ENCODE data around the gene INPP5D. TPM values are rescaled to one million over a fixed set of nuclear protein-coding genes. Genes with fewer than 3 reads are reported as not detected.

Gene INPP5D
- polyA plus RNA-seq, 1 of the 3 experiments (the other 2 are of a cell fraction), result 1.3 TPM

DNA sequence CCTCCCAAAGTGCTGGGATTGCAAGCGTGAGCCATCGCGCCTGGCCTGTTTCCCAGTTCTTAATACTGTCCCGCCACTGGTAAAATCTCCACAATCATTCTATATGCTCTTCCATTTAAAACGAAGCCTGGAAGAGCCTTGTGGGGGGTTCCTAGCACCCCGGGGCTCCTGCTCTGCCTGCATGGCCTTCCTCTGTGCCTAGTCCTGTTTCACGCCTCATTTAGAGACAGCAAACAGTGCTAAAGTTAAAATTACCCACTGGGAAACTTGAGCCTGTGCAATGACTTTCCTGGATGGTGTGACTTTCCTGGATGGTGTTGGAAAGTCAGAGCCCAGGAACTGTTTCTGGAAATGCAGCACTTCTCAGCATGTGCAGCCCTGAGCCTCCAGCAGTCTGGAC is 55.0 kb downstream of the INPP5D start:
- Histone ChIP-seq H3K4me1 (ENCODE audit: control insufficient read depth in 1 of 2, insufficient read depth in 2 of 2, low read depth in 1 of 2, low read length in 1 of 2) (no peaks in the 10 kb centered on the region), H3K36me3 (replicated peaks in 1 of 2; ENCODE audit: control insufficient read depth in 1 of 2, insufficient read depth in 2 of 2, low read length in 1 of 2) (no peaks in the 10 kb centered on the region), H3K79me2 (ENCODE audit: insufficient read depth) (no peaks in the 10 kb centered on the region), H3K4me2 (no peak overlapping the region), H3K9me2 (no peaks in the 10 kb centered on the region), H2AFZ (ENCODE audit: low read depth) (no peak overlapping the region), H3K9me3 (no peaks in the 10 kb centered on the region), H3K4me3 (ENCODE audit: low read depth in 2 of 2, low read length in 1 of 2) (no peak overlapping the region), H4K20me1 (ENCODE audit: insufficient read depth) (no peaks in the 10 kb centered on the region), H3F3A (replicated peaks; ENCODE audit: insufficient read depth) (no peaks in the 10 kb centered on the region), H3K9ac (no peak overlapping the region), H3K27me3 (ENCODE audit: insufficient read depth) (0 out of 2 replicates have a peak, but pooled peaks cover 4% of the 10 kb centered on the region), H3K27ac (ENCODE audit: low read depth in 2 of 2, low read length in 1 of 2) (no peak overlapping the region)
- TF ChIP-seq TAF1 (IDR thresholded peaks at IDR 0.05; ENCODE audit: borderline replicate concordance, low read depth, low read length), result no peak
- no peak for TF ChIP-seq GATA2 (CRISPR knock-in tag; IDR thresholded peaks at IDR 0.05)
- no peak for TF ChIP-seq SMC3 (IDR thresholded peaks at IDR 0.05; ENCODE audit: low read depth, low read length)
- TF ChIP-seq MEF2A (IDR thresholded peaks at IDR 0.05; ENCODE audit: borderline replicate concordance, low read depth), result no peak
- TF ChIP-seq EZH2phosphoT487 (IDR thresholded peaks at IDR 0.05; ENCODE audit: borderline replicate concordance, low read depth), result no peak
- TF ChIP-seq, protein P1, sequence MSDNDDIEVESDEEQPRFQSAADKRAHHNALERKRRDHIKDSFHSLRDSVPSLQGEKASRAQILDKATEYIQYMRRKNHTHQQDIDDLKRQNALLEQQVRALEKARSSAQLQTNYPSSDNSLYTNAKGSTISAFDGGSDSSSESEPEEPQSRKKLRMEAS (IDR thresholded peaks at IDR 0.05; ENCODE audit: low read depth), result no peak
- TF ChIP-seq, protein P2, sequence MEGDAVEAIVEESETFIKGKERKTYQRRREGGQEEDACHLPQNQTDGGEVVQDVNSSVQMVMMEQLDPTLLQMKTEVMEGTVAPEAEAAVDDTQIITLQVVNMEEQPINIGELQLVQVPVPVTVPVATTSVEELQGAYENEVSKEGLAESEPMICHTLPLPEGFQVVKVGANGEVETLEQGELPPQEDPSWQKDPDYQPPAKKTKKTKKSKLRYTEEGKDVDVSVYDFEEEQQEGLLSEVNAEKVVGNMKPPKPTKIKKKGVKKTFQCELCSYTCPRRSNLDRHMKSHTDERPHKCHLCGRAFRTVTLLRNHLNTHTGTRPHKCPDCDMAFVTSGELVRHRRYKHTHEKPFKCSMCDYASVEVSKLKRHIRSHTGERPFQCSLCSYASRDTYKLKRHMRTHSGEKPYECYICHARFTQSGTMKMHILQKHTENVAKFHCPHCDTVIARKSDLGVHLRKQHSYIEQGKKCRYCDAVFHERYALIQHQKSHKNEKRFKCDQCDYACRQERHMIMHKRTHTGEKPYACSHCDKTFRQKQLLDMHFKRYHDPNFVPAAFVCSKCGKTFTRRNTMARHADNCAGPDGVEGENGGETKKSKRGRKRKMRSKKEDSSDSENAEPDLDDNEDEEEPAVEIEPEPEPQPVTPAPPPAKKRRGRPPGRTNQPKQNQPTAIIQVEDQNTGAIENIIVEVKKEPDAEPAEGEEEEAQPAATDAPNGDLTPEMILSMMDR (IDR thresholded peaks at IDR 0.05), result no peak
- TF ChIP-seq IRF3 (IDR thresholded peaks at IDR 0.05; ENCODE audit: low read depth, low read length), result no peak
- no peak for TF ChIP-seq YY1 (IDR thresholded peaks at IDR 0.05; ENCODE audit: low read depth)
- TF ChIP-seq RAD21 (IDR thresholded peaks at IDR 0.05; ENCODE audit: low read length), result no peak
- no peak for TF ChIP-seq FOSL2 (IDR thresholded peaks at IDR 0.05; ENCODE audit: borderline replicate concordance, low read depth)
- TF ChIP-seq USF2 (IDR thresholded peaks at IDR 0.05; ENCODE audit: borderline replicate concordance, low read depth, low read length), result no peak
- no peak for TF ChIP-seq CHD2 (IDR thresholded peaks at IDR 0.05; ENCODE audit: low read length, partially characterized antibody)
- no peak for TF ChIP-seq NRF1 (IDR thresholded peaks at IDR 0.05; ENCODE audit: low read depth, low read length)
- no peak for TF ChIP-seq FOXM1 (IDR thresholded peaks at IDR 0.05; ENCODE audit: low read depth)
- no peak for TF ChIP-seq TCF12 (IDR thresholded peaks at IDR 0.05)
- TF ChIP-seq, protein P3, sequence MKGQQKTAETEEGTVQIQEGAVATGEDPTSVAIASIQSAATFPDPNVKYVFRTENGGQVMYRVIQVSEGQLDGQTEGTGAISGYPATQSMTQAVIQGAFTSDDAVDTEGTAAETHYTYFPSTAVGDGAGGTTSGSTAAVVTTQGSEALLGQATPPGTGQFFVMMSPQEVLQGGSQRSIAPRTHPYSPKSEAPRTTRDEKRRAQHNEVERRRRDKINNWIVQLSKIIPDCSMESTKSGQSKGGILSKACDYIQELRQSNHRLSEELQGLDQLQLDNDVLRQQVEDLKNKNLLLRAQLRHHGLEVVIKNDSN (IDR thresholded peaks at IDR 0.05; ENCODE audit: borderline replicate concordance, low read depth), result no peak
- no peak for TF ChIP-seq NFIC (IDR thresholded peaks at IDR 0.05; ENCODE audit: borderline replicate concordance)
- POLR2A ChIA-PET, result no interaction called here
- 67% methylated on average over 7 of the region's 7 CpGs for WGBS (ENCODE audit: low lambda C conversion rate)
- CTCF ChIA-PET, result interaction anchor here (0.6 to 1.2 kb wide), 2 partner anchors 86 to 514 kb away, joined by 3 read pairs; no protein-coding TSS in a partner anchor
- no peak for DNase-seq
